Measurements from ENCODE around the gene HSPB6. TPM values are rescaled to one million over a fixed set of nuclear protein-coding genes. Genes with fewer than 3 reads are reported as not detected.

HSPB6 gene
- total RNA-seq, 1 experiment from 2014 or later, result 0.87 TPM

GRCh38 chr19:35714601-35715354 is 42.1 kb downstream of the HSPB6 start:
- no TSS peak for BruUV-seq (replicated peaks)
- ATAC-seq (no peak), DNase-seq (ENCODE audit: low read depth, low spot score) (no peak)
- H3K36me3 ChIP-seq (ENCODE audit: control insufficient read depth, insufficient read depth, low read length), result no peaks in the 10 kb centered on the region; the same call in 1 of the 2 replicates
- no peaks in the 10 kb centered on the region for H3K9me3 ChIP-seq (ENCODE audit: control insufficient read depth, insufficient read depth, low read depth, low read length)
- no peak overlapping the region for H3K27ac ChIP-seq (ENCODE audit: low read length)
- no peak for TF ChIP-seq TCF7L2 (IDR thresholded peaks at IDR 0.05; ENCODE audit: low read depth, low read length)
- TF ChIP-seq CTCF (IDR thresholded peaks at IDR 0.05), result no peak
- TF ChIP-seq REST (IDR thresholded peaks at IDR 0.05; ENCODE audit: insufficient read depth in 1 of 2, low read depth in 2 of 2, low read length in 1 of 2), result no peak
- no peak for TF ChIP-seq SIN3A (IDR thresholded peaks at IDR 0.05; ENCODE audit: borderline replicate concordance, insufficient read depth, low read depth, low read length)
- no peak for TF ChIP-seq POLR2AphosphoS5 (IDR thresholded peaks at IDR 0.05; ENCODE audit: low read depth, low read length)
- CTCF ChIA-PET, result interaction anchor here (0.8 kb wide), 1 partner anchor 20 kb away, joined by 3 read pairs; no protein-coding TSS in a partner anchor
- peaks cover 19% of the 10 kb centered on the region for H3K4me1 ChIP-seq (ENCODE audit: control insufficient read depth, insufficient read depth, low read length)
- in situ Hi-C loops (cut with HindIII; ENCODE audit: low pct_unique_long_range_greater_than_20kb, low sequenced_read_pairs), result no loop called here
- intact Hi-C loops (cut with micrococcal nuclease; ENCODE audit: unreplicated experiment), result loop anchor here (10.0 kb wide), 1 partner anchor 160 kb away; no protein-coding TSS in a partner anchor
- no peak overlapping the region for H3K4me3 ChIP-seq (ENCODE audit: low read depth in 2 of 2, low read length in 2 of 2)
- no peaks in the 10 kb centered on the region for H3K27me3 ChIP-seq (ENCODE audit: control insufficient read depth, insufficient read depth, low read length)
- POLR2A ChIA-PET, result no interaction called here

- in situ Hi-C loops (cut with HindIII; ENCODE audit: low pct_unique_long_range_greater_than_20kb, low sequenced_read_pairs), result no loop called here
- no peaks in the 10 kb centered on the region; the same call in 1 of the 2 replicates for H3K36me3 ChIP-seq (ENCODE audit: control insufficient read depth, insufficient read depth, low read length)
- H3K9me3 ChIP-seq (ENCODE audit: control insufficient read depth, insufficient read depth, low read depth, low read length), result no peaks in the 10 kb centered on the region
- DNase-seq (ENCODE audit: low read depth, low spot score) (no peak), ATAC-seq (no peak)
- intact Hi-C loops (cut with micrococcal nuclease; ENCODE audit: unreplicated experiment), result loop anchor here (10.0 kb wide), 1 partner anchor 159 kb away; no protein-coding TSS in a partner anchor
- no peaks in the 10 kb centered on the region for H3K27me3 ChIP-seq (ENCODE audit: control insufficient read depth, insufficient read depth, low read length)
- BruUV-seq (replicated peaks), result TSS peak; percentile 58
- POLR2A ChIA-PET, result interaction anchor here (0.6 kb wide), 1 partner anchor 12 kb away, joined by 7 read pairs; no protein-coding TSS in a partner anchor
- TF ChIP-seq SIN3A (IDR thresholded peaks at IDR 0.05; ENCODE audit: borderline replicate concordance, insufficient read depth, low read depth, low read length) (no peak), POLR2AphosphoS5 (IDR thresholded peaks at IDR 0.05; ENCODE audit: low read depth, low read length) (no peak), CTCF (IDR thresholded peaks at IDR 0.05) (no peak), TCF7L2 (IDR thresholded peaks at IDR 0.05; ENCODE audit: low read depth, low read length) (no peak), REST (IDR thresholded peaks at IDR 0.05; ENCODE audit: insufficient read depth in 1 of 2, low read depth in 2 of 2, low read length in 1 of 2) (no peak)
- H3K4me3 ChIP-seq (ENCODE audit: low read depth in 2 of 2, low read length in 2 of 2), result no peak overlapping the region
- H3K27ac ChIP-seq (ENCODE audit: low read length), result no peak overlapping the region
- peaks cover 13% of the 10 kb centered on the region for H3K4me1 ChIP-seq (ENCODE audit: control insufficient read depth, insufficient read depth, low read length)
- CTCF ChIA-PET, result interaction anchor here (0.7 to 0.8 kb wide), 2 partner anchors 20 to 188 kb away, joined by 3 read pairs; no protein-coding TSS in a partner anchor
Measured at GRCh38 chr19:35713904-35714495, 42.8 kb downstream of the HSPB6 start.
